ENCODE measurements around the gene MKNK1.

The MKNK1 gene

DNA sequence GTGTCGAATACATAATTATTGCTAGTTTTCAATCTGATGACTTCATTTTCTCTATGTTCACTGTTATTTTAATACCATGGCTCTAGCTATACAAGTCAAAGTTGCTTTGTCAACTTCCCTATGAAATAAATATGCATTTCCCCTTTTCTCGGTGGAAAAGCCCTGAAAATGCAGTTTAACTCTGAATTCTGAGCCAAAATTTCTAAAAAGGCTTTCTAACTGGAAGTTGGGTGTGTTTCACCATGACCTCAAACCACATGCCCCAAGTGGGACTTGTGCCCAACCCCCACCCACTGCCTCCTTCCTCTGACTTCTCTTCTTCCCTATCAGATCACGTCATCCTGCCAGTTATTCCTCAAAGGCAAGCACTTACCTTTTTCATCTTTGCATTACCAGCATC is 8.9 kb downstream of the MKNK1 start:
- DNase-seq = peak; percentile 35

DNA sequence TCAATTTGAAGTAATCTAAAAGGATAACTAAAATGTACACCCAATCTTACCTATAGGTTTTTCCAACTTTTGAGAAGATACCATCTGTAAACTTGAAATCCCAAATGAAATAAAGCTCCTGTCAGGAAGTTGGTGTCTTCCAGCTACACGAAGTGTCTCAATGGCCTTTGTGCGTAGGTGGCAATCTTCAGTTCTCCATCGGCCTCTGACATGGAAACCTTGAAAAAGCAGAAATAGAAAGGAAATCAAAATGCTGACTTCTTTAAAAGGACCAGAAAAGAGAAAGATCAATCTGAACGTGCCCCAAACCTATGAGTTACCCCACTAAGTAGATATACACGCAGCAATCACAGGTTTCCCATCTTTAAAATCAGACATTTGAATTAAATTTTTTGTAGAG is 10.0 kb downstream of the MKNK1 start:
- DNase-seq = no peak

DNA sequence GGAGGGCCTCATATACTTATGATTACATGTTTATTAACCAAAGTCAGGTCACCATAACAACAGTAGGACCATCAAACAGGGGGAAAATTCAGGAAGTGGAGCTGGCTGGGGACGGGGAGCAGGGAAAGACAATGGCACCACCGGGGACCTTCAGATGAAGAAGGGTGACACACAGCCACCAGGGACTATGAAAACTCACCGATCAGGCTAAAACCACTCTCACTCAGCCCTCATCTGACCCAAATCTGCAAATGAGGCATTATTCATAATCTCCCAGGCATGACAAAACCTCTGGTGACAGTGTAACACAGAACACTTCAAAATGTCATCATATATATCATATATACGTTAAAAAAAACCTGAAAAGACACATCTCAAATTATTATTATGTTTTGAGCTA is 11.2 kb downstream of the MKNK1 start:
- no peak for DNase-seq

DNA sequence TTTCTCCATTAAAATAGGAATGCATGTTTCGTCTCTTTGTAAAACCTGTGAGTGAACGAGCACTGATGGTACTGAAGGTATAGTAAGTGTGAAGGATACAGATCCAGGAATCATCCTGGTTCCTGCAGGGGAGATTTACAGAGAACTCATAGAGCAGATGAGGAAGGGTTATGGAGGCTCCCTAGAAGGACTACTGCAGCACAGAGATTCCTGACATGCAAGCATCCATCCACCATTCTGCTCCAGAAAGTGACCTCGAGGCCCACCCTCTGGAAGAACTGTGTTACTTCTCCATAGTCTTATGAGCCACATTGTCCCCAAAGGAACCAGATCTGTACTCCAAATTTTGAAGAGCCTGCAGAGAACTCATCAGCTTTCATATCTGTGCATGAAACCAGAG is 14.5 kb downstream of the MKNK1 start:
- DNase-seq = no peak

DNA sequence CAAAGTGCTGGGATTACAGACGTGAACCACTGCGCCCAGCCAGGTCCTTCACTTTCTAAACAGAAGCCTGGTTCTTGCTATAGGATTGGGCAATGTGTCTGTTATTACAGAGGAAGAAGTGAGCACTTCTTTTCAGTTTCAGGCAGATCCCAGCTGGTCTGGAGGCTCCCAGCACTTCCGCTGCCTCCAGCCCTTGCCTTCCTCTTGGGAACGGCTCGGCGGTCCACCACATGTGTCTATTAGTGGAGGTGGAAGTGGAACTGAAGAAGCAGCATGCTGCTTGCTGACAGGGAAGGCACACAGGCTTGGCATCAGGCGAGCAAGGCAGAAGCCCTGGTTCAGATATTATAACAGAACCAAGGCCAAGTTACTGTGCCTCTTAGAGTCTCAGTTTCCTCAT is 17.0 kb downstream of the MKNK1 start:
- no peak for DNase-seq

DNA sequence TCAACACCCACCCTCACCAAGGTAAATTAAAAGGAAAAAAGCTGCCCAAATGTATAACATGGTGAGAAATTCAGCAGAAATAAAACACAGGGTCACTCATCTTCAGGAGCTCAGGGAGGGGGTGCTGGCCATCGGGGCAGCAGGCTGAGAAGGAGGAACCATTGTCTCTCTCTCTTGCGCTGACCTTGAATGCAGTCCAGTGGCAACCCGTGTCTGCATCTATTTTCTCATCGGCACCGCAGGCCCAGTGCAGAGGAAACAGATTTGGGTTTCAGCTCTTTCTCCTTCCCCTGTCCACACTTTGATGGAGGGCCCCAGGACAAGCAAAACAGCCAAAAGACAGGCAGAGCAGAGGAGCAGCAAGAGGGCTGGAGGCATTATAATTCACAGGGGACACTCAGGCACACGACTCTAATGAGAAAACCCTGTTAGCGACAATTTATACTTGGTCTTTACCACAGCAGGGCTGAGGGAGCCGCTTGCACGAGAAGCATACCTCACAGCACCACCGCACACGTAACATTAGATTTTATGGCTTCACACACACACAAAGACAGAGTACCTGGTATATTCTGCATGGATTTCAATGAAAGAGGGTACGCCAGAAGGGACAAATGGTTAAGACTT is 18.6 kb downstream of the MKNK1 start:
- DNase-seq = no peak

DNA sequence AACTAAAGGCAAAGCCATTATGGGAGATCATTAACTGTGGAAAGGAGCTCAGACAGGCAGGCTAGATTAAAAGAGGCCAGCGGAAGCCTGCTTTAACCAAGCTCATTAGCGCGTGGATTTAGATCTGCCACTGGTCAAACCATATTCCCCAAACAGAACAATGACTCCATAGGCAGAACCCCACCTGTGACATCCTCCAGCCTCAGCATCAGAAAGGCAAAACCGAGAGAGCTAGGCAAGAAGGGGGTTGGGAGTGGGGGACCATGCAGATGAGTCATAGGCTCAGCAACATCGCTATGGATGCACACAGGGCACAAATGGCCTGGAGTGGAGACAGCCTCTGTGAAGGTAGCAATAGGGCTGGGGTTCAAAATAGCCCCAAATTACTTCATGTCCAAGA is 20.6 kb downstream of the MKNK1 start:
- no peak for DNase-seq

DNA sequence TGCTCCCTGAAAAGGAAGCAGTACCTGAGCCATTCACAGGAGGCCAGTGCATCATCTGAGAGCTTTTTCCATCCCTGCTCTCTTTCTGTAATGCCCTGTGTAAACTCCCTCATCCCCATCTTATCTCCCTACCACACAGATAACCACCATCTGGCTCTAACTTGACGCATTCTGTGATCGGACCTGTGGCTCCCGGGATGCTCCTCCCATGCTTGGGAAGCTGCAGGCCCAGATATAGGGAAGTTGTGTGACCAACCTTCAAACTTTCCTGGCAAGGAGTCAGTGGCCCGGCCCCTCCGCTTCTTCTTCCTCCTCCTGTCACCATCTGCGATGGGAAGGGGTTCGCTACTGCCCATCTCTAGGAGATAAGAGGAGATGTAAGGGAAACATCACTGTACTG is 21.1 kb downstream of the MKNK1 start:
- no peak for DNase-seq

DNA sequence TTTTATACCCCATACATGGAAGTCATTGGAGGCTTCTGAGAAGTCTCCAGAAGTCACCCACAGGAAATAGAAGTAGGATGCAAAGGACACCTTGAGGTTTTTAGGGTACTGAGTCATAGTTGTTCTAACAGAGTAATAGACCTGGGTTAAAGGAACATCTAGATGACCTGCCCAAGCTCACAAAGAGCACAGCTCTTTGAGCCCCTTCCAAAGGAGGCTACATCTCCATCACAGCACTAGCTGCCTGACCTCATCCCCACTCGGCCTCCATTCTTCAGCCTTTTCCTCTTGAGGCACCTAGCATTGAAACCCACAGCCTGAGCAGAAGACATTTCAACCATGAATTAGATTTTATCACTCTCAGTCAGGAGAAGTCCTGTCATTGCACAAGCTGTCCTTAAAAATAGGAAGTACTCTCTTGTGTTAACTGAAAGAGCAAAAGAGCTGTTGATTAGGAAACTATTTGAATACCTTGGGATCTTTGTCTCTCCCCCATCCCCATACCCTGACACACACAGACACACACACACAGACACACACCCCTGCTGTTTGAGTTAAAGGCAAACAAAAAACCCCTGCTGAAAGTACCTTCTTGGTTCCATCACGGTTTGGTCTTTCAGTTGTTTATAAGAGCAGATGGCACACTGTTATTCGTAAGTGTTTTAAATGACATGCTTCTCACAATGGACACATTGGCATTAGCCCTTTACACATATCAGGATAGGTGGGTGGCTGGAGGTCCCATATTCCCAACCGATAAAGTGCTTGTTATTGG is 22.2 kb downstream of the MKNK1 start:
- no peak for DNase-seq

DNA sequence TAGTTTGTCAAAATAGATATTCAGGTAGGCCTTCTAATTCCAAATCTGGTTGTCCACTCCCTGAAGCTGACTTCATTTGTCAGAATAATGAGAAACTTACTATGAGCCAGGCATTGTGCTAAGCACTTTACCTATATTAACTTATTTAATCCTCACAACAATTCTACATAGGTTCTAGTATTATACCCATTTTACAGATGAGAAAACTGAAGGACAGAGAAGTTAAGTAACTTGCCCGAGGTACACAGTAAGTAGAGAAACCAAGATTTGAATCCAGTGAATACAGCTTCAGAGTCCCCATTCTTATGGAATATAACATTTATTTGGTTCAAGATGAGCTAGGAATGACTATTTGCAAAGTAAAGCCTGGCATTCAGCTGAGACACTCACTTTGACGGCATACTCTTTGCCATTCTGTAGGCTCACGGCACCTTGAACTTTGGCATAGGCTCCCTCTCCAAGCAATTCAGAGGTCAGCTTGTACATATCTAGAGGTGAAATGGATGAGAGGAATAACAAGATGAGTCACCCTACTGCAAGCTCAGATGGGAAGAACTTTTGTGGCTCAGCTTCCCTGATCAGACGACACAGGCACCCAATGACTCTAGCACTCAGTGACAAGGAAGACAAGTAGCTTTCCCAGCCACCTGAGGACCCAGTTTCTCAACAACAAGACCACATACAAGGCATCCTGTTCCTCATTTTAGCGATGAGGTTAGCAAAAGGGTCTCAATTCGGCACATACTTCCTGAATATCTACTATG is 23.7 kb downstream of the MKNK1 start:
- no peak for DNase-seq

DNA sequence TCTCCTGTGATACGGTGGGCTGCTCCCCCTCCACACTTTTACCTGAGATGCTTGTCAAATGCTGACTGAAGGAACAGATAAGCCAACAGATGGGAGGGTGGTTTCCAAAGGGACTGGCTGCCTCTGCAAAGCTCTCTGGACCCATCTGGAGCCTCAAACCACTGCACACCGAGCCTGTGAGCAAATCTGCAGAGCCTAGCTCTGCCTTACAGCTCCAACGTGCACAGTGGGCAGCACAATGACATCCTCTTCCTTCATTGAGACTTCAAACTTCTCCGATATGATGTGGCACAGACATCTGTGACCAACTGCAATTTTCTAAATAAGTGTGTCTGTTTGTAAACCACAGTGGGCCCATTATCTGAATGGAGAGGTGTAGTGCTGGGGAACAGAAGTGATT is 26.4 kb downstream of the MKNK1 start:
- no peak for DNase-seq

DNA sequence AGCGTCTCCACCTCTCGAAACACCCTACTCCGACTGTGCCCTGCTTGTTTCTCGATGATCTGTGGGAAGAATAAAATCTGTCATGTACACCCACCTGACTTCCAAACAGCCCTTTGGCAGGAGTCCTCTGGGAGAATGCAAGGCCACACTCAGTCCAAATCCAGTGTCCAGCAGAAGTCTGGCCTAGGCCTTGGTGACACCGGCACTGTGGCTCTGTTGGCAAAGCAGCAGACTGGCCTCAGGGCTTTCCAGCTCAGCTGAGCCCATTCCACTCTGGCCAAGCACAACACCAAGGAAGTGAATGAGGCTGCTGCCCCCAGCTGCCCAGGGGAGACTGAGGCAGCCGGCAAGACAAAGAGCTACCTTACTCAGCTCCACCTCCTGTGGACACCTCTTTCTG is 27.5 kb downstream of the MKNK1 start:
- DNase-seq = no peak

DNA sequence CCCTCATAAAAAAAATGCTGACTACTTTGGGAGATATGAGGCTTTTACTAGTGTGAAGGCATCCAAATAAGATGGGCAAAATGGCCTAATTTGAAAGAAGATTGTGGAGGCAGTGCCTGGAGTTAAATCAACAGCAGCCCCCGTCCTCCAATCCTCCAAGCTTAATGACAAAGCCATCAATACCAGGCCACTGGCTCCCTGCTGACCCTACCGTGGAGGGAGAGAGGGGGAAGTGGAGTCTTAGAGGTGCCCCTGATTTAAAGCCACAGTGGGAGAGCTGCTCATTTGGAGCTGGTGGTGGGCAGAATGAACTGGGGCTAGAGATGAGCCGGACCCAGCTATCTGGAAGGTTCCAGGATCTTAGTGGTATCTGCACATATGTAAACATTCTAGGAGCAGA is 28.3 kb downstream of the MKNK1 start:
- DNase-seq = no peak

DNA sequence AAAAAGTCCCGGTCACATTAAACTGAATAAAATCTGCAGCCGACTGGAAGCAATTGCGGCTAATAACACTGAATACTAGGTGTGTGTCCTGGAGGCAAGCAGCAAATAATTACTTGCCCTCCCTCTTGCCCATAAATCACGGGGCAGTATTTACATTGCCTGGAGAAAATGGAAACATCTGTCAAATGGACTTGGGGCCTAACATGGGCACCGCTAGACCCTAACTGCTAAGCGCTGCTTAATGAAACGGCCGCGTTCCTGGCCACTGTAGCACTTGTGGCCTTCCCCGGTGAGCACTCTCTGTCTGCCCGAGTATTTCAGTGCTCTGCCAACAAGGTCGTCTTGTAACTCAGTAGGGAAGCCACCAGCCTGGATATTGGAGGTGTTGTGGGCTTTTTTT is 28.8 kb downstream of the MKNK1 start:
- no peak for DNase-seq

DNA sequence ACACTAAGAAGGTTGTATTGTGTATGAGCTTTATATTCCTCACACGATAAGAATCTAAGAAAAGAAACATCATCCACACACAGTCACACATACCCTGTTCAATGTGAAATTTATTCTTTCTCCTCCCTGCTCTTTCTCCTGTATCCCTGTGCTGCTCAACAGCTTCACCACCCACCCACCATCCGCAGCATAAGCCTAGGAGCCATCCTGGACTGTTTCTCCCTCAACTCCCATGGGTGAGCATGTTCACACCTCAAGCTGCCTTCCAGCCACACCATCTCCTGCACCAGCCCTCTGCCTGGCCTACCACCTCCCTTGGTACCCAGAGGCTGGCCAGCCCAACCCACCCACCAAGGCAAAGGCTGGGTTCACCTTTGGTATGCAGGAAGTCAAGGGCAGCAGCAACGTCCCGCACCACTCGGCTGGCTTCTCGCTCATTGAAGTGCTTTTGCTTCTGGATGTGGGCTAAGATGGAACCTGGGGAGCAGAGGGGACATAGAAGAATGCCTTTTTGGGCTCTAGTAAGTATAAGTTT is 32.3 kb downstream of the MKNK1 start:
- no peak for DNase-seq

DNA sequence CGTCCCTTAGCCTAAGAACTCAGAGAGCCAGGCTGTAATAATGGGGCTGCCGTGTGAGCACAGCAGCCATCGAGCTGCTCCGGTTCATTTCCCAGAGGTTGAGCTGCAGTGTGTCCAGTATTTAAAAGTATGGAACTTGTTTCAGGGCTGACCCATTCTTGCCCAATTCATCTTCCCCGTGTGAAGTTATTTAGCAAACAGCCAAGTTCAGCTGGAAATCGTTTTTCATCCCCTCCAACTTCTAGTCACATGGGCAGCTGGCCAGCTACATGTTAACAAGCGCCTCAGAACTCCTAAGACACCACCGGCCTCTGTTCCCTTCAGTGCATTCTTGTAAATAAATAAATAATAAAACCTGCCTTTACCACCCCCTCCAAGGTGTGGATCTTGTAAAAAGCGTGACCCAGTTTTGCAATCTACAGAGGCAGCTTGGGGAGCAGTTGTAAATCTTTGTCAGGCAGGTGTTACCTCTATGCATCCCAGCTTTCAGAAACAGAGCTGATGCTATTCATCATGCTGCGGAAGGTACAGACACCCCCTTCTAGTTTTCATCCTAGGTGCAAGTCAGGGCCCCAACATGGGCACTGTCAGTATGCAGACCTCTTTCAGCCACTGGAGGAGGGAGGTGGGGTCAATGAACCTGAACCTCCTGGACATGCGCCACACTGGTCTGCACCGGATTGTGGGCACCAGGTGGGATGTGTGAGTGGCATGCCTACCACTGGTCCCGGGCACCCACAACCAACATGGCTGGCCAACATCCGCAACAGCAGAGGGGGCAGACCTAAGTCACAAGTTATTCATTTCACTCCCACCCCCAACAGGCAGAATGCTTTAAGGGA is 34.0 kb downstream of the MKNK1 start:
- no peak for DNase-seq

DNA sequence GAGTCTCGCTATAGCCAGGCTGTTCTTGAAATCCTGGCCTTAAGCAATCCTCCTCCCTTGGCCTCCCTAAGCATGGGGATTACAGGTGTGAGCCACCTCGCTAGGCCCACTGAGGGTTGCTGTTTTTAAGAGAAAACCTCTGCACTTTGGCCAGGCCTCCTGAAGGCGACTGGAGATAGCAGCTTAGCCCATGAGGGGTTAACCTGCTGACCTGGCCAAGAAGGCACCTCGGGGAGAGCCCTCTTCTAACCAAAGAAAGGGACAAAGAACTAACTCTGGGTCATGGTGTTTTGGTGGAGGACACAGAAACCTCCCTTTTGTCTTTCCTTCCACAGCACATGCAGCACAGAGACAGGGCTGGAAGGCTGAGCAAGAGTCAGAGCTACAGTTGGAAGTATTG is 35.0 kb downstream of the MKNK1 start:
- no peak for DNase-seq

DNA sequence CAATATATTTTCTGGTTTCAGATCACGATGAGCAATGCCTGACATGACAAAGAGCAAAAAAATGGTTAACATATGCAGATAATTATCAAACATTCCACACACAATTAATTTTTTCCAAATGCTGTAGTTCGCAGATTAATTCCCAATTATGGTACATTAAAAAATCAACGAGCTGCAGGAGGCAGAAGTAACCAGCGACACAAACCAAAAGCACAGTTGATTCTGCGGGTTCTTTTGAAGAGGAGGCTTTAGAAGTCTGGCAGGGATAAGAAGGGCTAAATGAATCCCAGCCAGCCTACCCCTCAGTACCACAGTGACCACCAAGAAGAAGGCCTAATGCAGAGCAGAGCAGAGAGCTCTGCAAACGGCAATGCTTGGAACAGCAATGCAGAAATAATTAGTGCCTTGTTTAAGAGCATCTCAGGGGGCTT is 35.6 kb downstream of the MKNK1 start:
- no peak for DNase-seq

DNA sequence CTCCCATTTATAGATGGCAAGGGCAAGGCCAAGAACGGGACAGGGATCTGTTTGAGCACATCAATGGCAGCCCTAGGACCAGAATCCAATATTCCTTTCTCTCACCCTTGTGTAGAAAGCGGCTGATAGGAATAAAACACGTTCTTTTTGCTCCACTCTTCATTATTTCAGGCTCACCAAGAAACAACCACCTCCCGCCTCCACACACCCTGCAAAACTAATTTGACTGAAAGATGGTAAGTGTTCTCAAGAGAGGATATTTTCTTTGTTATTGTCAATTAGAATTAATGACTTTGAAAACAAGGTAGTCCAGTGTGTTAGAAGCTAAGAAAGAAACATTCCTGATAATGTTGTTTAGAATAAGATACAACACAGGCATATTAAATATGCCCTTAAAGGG is 40.7 kb downstream of the MKNK1 start:
- no peak for DNase-seq

DNA sequence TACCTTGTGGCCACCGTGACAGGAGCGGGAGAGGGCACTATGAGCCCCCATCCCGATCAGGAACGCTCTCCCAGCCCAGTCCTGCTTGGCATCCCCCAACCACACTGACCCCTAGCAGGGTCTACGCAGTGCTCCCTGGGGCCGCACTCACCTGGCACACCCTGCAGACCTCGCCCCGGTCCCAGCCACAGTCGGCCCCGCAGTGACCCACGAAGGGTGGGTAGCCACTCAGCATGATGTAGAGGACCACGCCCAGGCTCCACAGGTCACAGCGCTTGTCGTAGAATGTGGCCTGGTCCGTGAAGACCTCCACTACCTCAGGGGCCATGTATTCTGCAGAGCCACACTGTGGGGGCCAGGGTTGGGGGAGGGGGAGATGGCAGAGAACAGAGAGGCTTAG is 41.6 kb downstream of the MKNK1 start:
- DNase-seq = no peak

DNA sequence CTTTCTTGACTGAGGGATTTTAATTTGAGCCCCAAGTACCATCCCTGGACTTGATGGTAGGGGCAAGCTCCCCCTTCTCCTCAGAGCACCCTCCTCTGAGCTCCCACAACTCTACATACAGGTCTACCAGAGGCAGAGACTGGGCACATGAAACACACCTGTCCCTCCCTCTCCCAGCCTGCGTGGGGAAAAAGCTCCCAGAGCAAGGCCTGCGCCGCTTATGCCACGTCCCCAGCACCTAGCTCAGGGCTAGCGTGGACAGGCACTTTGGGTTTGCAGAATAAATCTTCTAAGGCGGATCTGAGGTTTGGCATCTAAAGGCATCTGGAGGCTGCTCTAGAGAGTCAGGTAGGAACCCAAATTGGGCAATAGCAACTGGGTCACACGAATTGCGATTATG is 45.1 kb downstream of the MKNK1 start:
- DNase-seq = no peak

DNA sequence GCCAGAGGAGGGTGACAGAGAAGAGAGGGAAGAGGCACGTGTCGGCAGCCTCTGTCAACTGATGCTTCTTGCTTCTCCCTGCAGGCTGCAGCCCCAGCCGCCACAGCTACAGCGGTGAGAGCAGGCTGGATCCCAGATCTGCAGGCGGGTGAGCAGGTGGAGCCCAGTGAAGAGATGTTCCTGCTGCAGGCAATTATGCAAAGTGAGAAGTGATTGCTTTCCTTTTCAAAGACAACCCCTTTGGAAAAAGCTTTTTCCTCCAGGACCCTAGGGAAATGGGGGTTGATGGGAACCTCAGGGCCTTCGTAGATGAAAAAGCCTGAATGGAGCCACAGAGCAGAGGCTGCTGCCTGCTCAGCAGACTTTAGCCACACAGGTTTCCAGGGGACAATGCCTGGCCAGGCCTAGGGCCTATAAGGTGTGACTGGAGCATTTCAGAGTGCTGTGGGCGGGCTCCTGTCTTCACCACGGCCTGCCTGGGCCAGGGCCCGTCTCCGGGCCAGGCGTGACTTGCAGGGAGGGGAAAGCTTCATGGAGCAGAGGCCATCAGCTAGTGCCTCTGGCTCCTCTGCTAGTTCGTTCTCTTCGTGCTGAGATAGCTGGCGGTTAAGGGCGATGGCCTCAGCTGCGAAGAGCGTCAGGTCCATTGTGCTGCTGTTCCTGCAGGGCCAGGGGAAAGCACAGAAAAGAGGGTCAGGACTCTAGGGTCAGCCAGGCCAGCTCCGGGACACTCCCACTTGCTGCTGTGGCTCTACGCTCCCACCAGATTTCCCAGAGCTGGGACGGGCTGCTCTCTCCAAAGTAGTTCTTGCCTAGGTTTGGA is 45.7 kb downstream of the MKNK1 start:
- no peak for DNase-seq
